Thyroid gland (tissue), 4 donors: Measurements from ENCODE around the gene GRB2.

Source experiments
- POLR2A ChIP-seq, 2 donors: fragments of 450-650 bp; IDR thresholded peaks; one replicate each; pipeline ENCODE4 v1.6.1; 2017; ENCODE audit warnings: antibody characterized with exemption in 2 of 2, mild to moderate bottlenecking in 2 of 2, moderate library complexity in 1 of 2
- TF ChIP-seq, protein P1 (sequence below), 6 experiments: fragments of 200-600 bp in 3 of 6; fragments of 450-650 bp in 3 of 6; sonication (generic) in 3 of 6; IDR thresholded peaks; one replicate each; pipeline ENCODE4 v1.5.1; 2016 to 2019; ENCODE audit warnings: antibody characterized with exemption in 6 of 6, mild to moderate bottlenecking in 2 of 6, inconsistent platforms in 1 of 6, moderate library complexity in 1 of 6

DNA sequence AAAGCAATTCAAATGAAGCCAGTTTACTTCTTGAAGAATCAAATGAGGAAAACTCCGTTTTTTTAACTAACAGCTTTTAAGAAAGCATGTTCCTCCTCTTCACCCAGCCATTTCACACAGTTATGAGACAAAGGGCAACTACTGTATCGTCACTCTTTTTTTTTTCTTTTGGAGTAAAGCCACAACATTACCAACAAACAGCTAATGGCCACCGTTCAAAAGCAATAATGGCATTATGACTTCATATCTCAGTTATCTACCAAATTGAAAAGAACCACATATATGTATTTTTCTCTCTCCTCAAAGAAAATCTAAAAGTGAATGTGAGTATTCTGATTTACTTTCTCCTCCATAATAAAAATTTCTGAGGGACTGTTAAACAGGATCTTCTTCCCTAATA lies 14.5 kb downstream of the GRB2 start:
- TF ChIP-seq, protein P1, sequence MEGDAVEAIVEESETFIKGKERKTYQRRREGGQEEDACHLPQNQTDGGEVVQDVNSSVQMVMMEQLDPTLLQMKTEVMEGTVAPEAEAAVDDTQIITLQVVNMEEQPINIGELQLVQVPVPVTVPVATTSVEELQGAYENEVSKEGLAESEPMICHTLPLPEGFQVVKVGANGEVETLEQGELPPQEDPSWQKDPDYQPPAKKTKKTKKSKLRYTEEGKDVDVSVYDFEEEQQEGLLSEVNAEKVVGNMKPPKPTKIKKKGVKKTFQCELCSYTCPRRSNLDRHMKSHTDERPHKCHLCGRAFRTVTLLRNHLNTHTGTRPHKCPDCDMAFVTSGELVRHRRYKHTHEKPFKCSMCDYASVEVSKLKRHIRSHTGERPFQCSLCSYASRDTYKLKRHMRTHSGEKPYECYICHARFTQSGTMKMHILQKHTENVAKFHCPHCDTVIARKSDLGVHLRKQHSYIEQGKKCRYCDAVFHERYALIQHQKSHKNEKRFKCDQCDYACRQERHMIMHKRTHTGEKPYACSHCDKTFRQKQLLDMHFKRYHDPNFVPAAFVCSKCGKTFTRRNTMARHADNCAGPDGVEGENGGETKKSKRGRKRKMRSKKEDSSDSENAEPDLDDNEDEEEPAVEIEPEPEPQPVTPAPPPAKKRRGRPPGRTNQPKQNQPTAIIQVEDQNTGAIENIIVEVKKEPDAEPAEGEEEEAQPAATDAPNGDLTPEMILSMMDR (IDR thresholded peaks at IDR 0.05), result no peak
- no peak for TF ChIP-seq POLR2A (IDR thresholded peaks at IDR 0.05)
